ENCODE data around the gene KRT23.
A peak's percentile ranks its signal among the peaks of the same experiment; 100 is the strongest.

Gene KRT23

GRCh38 chr17:40974366-40974765, 36.9 kb upstream of the KRT23 start:
- Histone ChIP-seq H3K27me3 (ENCODE audit: insufficient read depth, low read depth) (no peaks in the 10 kb centered on the region), H2AFZ (ENCODE audit: low read depth) (no peak overlapping the region), H3K9ac (no peak overlapping the region), H4K20me1 (ENCODE audit: insufficient read depth) (no peaks in the 10 kb centered on the region), H3K4me2 (no peak overlapping the region), H3K27ac (no peak overlapping the region), H3K79me2 (ENCODE audit: insufficient read depth, low read depth) (no peaks in the 10 kb centered on the region), H3K4me1 (ENCODE audit: low read depth, poor library complexity, severe bottlenecking) (no peaks in the 10 kb centered on the region), H3K36me3 (ENCODE audit: insufficient read depth) (no peaks in the 10 kb centered on the region), H3K4me3 (IDR thresholded peaks at IDR 0.05; ENCODE audit: insufficient read depth, low read depth, low read length) (no peak overlapping the region)
- no peak for TF ChIP-seq CTCF (conservative IDR thresholded peaks at IDR 0.05; ENCODE audit: low read depth, low read length)

GRCh38 chr17:40967582-40967981, 30.1 kb upstream of the KRT23 start:
- H4K20me1 ChIP-seq (ENCODE audit: insufficient read depth): no peaks in the 10 kb centered on the region
- no peak overlapping the region for H3K9ac ChIP-seq
- H3K27ac ChIP-seq: no peak overlapping the region
- H3K4me1 ChIP-seq (ENCODE audit: low read depth, poor library complexity, severe bottlenecking): no peaks in the 10 kb centered on the region
- H3K36me3 ChIP-seq (ENCODE audit: insufficient read depth): no peaks in the 10 kb centered on the region
- TF ChIP-seq CTCF (conservative IDR thresholded peaks at IDR 0.05; ENCODE audit: low read depth, low read length): no peak
- H3K4me3 ChIP-seq (IDR thresholded peaks at IDR 0.05; ENCODE audit: insufficient read depth, low read depth, low read length): no peak overlapping the region
- no peak overlapping the region for H2AFZ ChIP-seq (ENCODE audit: low read depth)
- no peak overlapping the region for H3K4me2 ChIP-seq
- no peaks in the 10 kb centered on the region for H3K79me2 ChIP-seq (ENCODE audit: insufficient read depth, low read depth)
- no peaks in the 10 kb centered on the region for H3K27me3 ChIP-seq (ENCODE audit: insufficient read depth, low read depth)

- H3K27me3 ChIP-seq (ENCODE audit: insufficient read depth, low read depth): no peaks in the 10 kb centered on the region
- H4K20me1 ChIP-seq (ENCODE audit: insufficient read depth): no peaks in the 10 kb centered on the region
- H2AFZ ChIP-seq (ENCODE audit: low read depth): no peak within 1 kb of the TSS
- H3K4me2 ChIP-seq: no peak within 1 kb of the TSS
- H3K4me3 ChIP-seq (IDR thresholded peaks at IDR 0.05; ENCODE audit: insufficient read depth, low read depth, low read length): no peak within 1 kb of the TSS
- no peaks in the 10 kb centered on the region for H3K4me1 ChIP-seq (ENCODE audit: low read depth, poor library complexity, severe bottlenecking)
- no peaks in the 10 kb centered on the region for H3K36me3 ChIP-seq (ENCODE audit: insufficient read depth)
- H3K79me2 ChIP-seq (ENCODE audit: insufficient read depth, low read depth): no peaks in the 10 kb centered on the region
- no peak for TF ChIP-seq CTCF (conservative IDR thresholded peaks at IDR 0.05; ENCODE audit: low read depth, low read length)
- no peak within 1 kb of the TSS for H3K9ac ChIP-seq
- H3K27ac ChIP-seq: no peak within 1 kb of the TSS
These were observed 29.4 kb upstream of the KRT23 start, which contains the start of gene KRT39 for GRCh38 chr17:40966848-40967247. Gene KRT39 (minus strand): TSS chr17:40966948. CDS start chr17:40966856, 92 bp downstream.

- no peak overlapping the region for H3K27ac ChIP-seq
- no peaks in the 10 kb centered on the region for H4K20me1 ChIP-seq (ENCODE audit: insufficient read depth)
- H3K4me3 ChIP-seq (IDR thresholded peaks at IDR 0.05; ENCODE audit: insufficient read depth, low read depth, low read length): no peak overlapping the region
- no peak overlapping the region for H3K9ac ChIP-seq
- peak overlapping the region; percentile 5; the same call in 1 of the 2 replicates for H3K4me2 ChIP-seq
- no peak overlapping the region for H2AFZ ChIP-seq (ENCODE audit: low read depth)
- no peaks in the 10 kb centered on the region for H3K27me3 ChIP-seq (ENCODE audit: insufficient read depth, low read depth)
- peak; percentile 93 for TF ChIP-seq CTCF (conservative IDR thresholded peaks at IDR 0.05; ENCODE audit: low read depth, low read length)
- no peaks in the 10 kb centered on the region for H3K36me3 ChIP-seq (ENCODE audit: insufficient read depth)
- H3K4me1 ChIP-seq (ENCODE audit: low read depth, poor library complexity, severe bottlenecking): no peaks in the 10 kb centered on the region
- no peaks in the 10 kb centered on the region for H3K79me2 ChIP-seq (ENCODE audit: insufficient read depth, low read depth)
These were observed 26.4 kb upstream of the KRT23 start for GRCh38 chr17:40963838-40964237.
